Suprapubic skin (tissue), 4 donors: ENCODE measurements around the gene CDK12.

Experiments
- EP300 ChIP-seq: sonication (generic); formaldehyde crosslinking; IDR thresholded peaks from one replicate; pipeline ENCODE4 v1.6.1; 2017; ENCODE audit warnings: antibody characterized with exemption
- POLR2A ChIP-seq, 2 donors: fragments of 450-650 bp; IDR thresholded peaks; one replicate each; pipeline ENCODE4 v1.6.1; 2017; ENCODE audit warnings: antibody characterized with exemption in 2 of 2, mild to moderate bottlenecking in 2 of 2, moderate library complexity in 2 of 2
- POLR2AphosphoS5 ChIP-seq, 3 donors: sonication (generic); formaldehyde crosslinking; IDR thresholded peaks; one replicate each; pipeline ENCODE4 v1.6.1; 2017; ENCODE audit warnings: antibody characterized with exemption in 3 of 3
- TF ChIP-seq, protein P1 (sequence below), 2 donors: fragments of 200-600 bp in 1 of 2; fragments of 450-650 bp in 1 of 2; sonication (generic) in 1 of 2; IDR thresholded peaks; one replicate each; pipeline ENCODE4 v1.5.1; 2016 to 2019; ENCODE audit warnings: antibody characterized with exemption in 2 of 2, mild to moderate bottlenecking in 1 of 2, moderate library complexity in 1 of 2

- TF ChIP-seq EP300 (no peak), POLR2A (IDR thresholded peaks at IDR 0.05) (no peak), POLR2AphosphoS5 (IDR thresholded peaks at IDR 0.05) (no peak)
- TF ChIP-seq, protein P1, sequence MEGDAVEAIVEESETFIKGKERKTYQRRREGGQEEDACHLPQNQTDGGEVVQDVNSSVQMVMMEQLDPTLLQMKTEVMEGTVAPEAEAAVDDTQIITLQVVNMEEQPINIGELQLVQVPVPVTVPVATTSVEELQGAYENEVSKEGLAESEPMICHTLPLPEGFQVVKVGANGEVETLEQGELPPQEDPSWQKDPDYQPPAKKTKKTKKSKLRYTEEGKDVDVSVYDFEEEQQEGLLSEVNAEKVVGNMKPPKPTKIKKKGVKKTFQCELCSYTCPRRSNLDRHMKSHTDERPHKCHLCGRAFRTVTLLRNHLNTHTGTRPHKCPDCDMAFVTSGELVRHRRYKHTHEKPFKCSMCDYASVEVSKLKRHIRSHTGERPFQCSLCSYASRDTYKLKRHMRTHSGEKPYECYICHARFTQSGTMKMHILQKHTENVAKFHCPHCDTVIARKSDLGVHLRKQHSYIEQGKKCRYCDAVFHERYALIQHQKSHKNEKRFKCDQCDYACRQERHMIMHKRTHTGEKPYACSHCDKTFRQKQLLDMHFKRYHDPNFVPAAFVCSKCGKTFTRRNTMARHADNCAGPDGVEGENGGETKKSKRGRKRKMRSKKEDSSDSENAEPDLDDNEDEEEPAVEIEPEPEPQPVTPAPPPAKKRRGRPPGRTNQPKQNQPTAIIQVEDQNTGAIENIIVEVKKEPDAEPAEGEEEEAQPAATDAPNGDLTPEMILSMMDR (IDR thresholded peaks at IDR 0.05), result peak; percentile 82 to 94
Observed at GRCh38 chr17:39547713-39548478, 86.6 kb downstream of the CDK12 start.
